GF-D8 (cell line): Measurements from ENCODE around the gene CENPB.

Experiments
- DNase-seq: peaks from one replicate; lab custom pipeline; 2025; lab: John Stamatoyannopoulos, UW

The CENPB gene

GRCh38 chr20:3748073-3748472 is 38.5 kb downstream of the CENPB start:
- DNase-seq: no peak

- DNase-seq: no peak
Measured at GRCh38 chr20:3747471-3747870, 39.1 kb downstream of the CENPB start.

GRCh38 chr20:3745686-3746173 is 40.8 kb downstream of the CENPB start:
- no peak for DNase-seq

GRCh38 chr20:3744806-3745685 is 41.5 kb downstream of the CENPB start:
- no peak for DNase-seq

GRCh38 chr20:3744037-3744436 is 42.5 kb downstream of the CENPB start:
- no peak for DNase-seq

GRCh38 chr20:3743251-3743650 is 43.3 kb downstream of the CENPB start:
- DNase-seq: no peak

GRCh38 chr20:3741836-3742458 is 44.6 kb downstream of the CENPB start:
- DNase-seq: no peak

GRCh38 chr20:3740615-3741301 is 45.8 kb downstream of the CENPB start:
- DNase-seq: no peak

GRCh38 chr20:3739926-3740451 is 46.6 kb downstream of the CENPB start:
- DNase-seq: no peak

GRCh38 chr20:3739054-3739925 is 47.2 kb downstream of the CENPB start:
- DNase-seq: no peak

- no peak for DNase-seq
Measured at GRCh38 chr20:3738111-3739053, 48.2 kb downstream of the CENPB start.

GRCh38 chr20:3735768-3736167 is 50.8 kb downstream of the CENPB start:
- no peak for DNase-seq

GRCh38 chr20:3734111-3734843 is 52.3 kb downstream of the CENPB start:
- no peak for DNase-seq
